Right lobe of liver (tissue), 4 donors: Measurements from ENCODE around the gene UBE3D.

Experiments
- POLR2A ChIP-seq: fragments of 450-650 bp; IDR thresholded peaks from one replicate; pipeline ENCODE4 v1.6.1; 2017; ENCODE audit warnings: antibody characterized with exemption, mild to moderate bottlenecking
- TF ChIP-seq, protein P1 (sequence below), 4 donors: fragments of 200-600 bp in 3 of 4; fragments of 450-650 bp in 1 of 4; IDR thresholded peaks; one replicate each; pipeline versions ENCODE4 v1.5.1 to v1.8.0; 2016 to 2022; ENCODE audit warnings: antibody characterized with exemption in 4 of 4, mild to moderate bottlenecking in 2 of 4
- donor health status: DM: no; HTN: no; CAD: no.
- donor health status: DM: no; HTN: no; CAD: no.
- donor health status: DM: no; HTN: yes; CAD: no.

DNA sequence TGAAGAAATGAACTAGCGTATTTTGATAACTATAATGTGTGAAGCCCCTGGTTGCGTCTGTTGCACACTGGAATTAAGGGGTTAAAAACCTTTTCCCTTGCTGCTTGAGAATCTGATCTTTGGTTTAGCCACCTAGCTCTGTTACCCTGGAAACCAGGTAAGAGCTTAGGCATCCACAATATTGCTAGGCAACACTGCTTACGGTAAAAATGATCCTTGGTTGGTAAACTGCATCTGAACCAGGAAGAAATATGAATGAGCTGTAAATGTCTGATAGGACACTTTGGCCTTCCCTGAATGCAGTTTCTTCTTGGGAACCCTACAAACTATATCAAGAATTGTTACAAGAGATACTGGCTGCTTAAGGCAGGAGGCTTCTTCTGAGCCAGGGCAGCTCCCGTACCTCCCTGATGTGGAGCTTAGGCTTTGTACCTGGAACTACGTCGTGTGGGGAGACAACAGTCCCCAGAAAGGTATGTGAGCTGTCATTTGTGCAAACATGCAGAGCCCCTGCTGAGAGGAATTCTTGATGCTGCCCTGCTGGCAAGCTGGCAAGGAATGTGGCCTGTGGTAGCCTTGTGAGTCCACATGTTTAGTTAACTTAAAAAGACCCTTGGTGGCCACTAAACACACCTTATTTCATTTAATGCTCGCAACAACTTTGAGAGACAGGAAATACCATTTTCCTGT lies 18.4 kb downstream of the UBE3D start:
- TF ChIP-seq, protein P1, sequence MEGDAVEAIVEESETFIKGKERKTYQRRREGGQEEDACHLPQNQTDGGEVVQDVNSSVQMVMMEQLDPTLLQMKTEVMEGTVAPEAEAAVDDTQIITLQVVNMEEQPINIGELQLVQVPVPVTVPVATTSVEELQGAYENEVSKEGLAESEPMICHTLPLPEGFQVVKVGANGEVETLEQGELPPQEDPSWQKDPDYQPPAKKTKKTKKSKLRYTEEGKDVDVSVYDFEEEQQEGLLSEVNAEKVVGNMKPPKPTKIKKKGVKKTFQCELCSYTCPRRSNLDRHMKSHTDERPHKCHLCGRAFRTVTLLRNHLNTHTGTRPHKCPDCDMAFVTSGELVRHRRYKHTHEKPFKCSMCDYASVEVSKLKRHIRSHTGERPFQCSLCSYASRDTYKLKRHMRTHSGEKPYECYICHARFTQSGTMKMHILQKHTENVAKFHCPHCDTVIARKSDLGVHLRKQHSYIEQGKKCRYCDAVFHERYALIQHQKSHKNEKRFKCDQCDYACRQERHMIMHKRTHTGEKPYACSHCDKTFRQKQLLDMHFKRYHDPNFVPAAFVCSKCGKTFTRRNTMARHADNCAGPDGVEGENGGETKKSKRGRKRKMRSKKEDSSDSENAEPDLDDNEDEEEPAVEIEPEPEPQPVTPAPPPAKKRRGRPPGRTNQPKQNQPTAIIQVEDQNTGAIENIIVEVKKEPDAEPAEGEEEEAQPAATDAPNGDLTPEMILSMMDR (IDR thresholded peaks at IDR 0.05), result no peak
- no peak for TF ChIP-seq POLR2A
